Neural progenitor cell (in vitro differentiated cells): ENCODE data around the gene SLIT1. TPM values are rescaled to one million over a fixed set of nuclear protein-coding genes. Genes with fewer than 3 reads are reported as not detected.
"Not testable (repeated sequence)": the region's sequence is repeated elsewhere in the genome, so short reads cannot be mapped to it uniquely, and the experiment has no call there.

Experiments
- DNase-seq: peaks from one replicate; pipeline ENCODE4 v3.0.0-alpha.2; 2016; ENCODE audit warnings: low spot score
- H2AFZ ChIP-seq: fragments of 200-600 bp; sonication (generic); replicated peaks from 2 replicates; pipeline ENCODE4 v1.6.1; 2016; ENCODE audit warnings: antibody characterized with exemption
- H3F3A ChIP-seq: fragments of 200-600 bp; sonication (generic); 2 replicates; pipeline ENCODE4 v1.6.1; 2016; ENCODE audit warnings: antibody characterized with exemption, low read depth
- H3K27ac ChIP-seq: fragments of 200-600 bp; sonication (generic); 2 replicates; pipeline ENCODE4 v1.5.1; 2016; ENCODE audit warnings: mild to moderate bottlenecking
- H3K27me3 ChIP-seq: fragments of 200-600 bp; sonication (generic); 2 replicates; pipeline ENCODE4 v1.6.1; 2016; ENCODE audit warnings: mild to moderate bottlenecking, moderate library complexity
- H3K36me3 ChIP-seq: fragments of 200-600 bp; sonication (generic); 2 replicates; pipeline ENCODE4 v1.5.1; 2016
- H3K4me1 ChIP-seq: fragments of 200-600 bp; sonication (generic); 2 replicates; pipeline ENCODE4 v1.6.1; 2016; ENCODE audit warnings: mixed run types
- H3K4me2 ChIP-seq: fragments of 200-600 bp; sonication (generic); 2 replicates; pipeline ENCODE4 v1.6.1; 2016
- H3K4me3 ChIP-seq: fragments of 200-600 bp; sonication (generic); 2 replicates; pipeline ENCODE4 v1.5.1; 2016
- H3K79me2 ChIP-seq: fragments of 200-600 bp; sonication (generic); 2 replicates; pipeline ENCODE4 v1.6.1; 2016; ENCODE audit warnings: low read depth
- H3K9ac ChIP-seq: fragments of 200-600 bp; sonication (generic); 2 replicates; pipeline ENCODE4 v1.6.1; 2016
- H3K9me3 ChIP-seq: fragments of 200-600 bp; sonication (generic); 2 replicates; pipeline ENCODE4 v1.5.1; 2016; ENCODE audit warnings: low read depth
- H4K20me1 ChIP-seq: fragments of 200-600 bp; sonication (generic); 2 replicates; pipeline ENCODE4 v1.6.1; 2016; ENCODE audit warnings: low read depth
- H3K27ac Mint-ChIP-seq: 3 replicates; pipeline ENCODE4 v1.8.0; 2021; ENCODE audit warnings: mixed read lengths
- H3K27me3 Mint-ChIP-seq: 2 replicates; pipeline ENCODE4 v1.8.0; 2022; ENCODE audit warnings: low read depth, mild to moderate bottlenecking, inconsistent platforms, moderate library complexity, mixed read lengths; ENCODE audit not compliant: insufficient read depth
- H3K36me3 Mint-ChIP-seq: 3 replicates; pipeline ENCODE4 v1.8.0; 2021; ENCODE audit warnings: mixed read lengths
- H3K4me1 Mint-ChIP-seq: 3 replicates; pipeline ENCODE4 v1.8.0; 2021; ENCODE audit warnings: mixed read lengths
- H3K4me3 Mint-ChIP-seq: 3 replicates; pipeline ENCODE4 v1.8.0; 2021; ENCODE audit warnings: mild to moderate bottlenecking, moderate library complexity, mixed read lengths
- H3K9me3 Mint-ChIP-seq: 3 replicates; pipeline ENCODE4 v1.8.0; 2020; ENCODE audit warnings: mixed read lengths
- EZH2 ChIP-seq: fragments of 200-600 bp; sonication (generic); IDR thresholded peaks from 2 replicates; pipeline ENCODE4 v1.6.1; 2017; ENCODE audit warnings: antibody characterized with exemption, mild to moderate bottlenecking, moderate library complexity
- EZH2phosphoT487 ChIP-seq: fragments of 200-600 bp; sonication (generic); IDR thresholded peaks from 2 replicates; pipeline ENCODE4 v1.6.1; 2017; ENCODE audit warnings: antibody characterized with exemption
- total RNA-seq: library from RNA; depleted of rRNA; stranded (reverse); fragments of >200 nt; gene quantifications from 2 replicates; pipeline ENCODE4 v1.2.3, GENCODE V29; 2015; ENCODE audit warnings: low replicate concordance
- TF ChIP-seq, protein P1 (sequence below): fragments of 200-600 bp; sonication (generic); IDR thresholded peaks from 2 replicates; pipeline ENCODE4 v1.5.1; 2017; ENCODE audit warnings: antibody characterized with exemption, mild to moderate bottlenecking

Gene SLIT1
- total RNA-seq, 1 donor from 2014 or later: 0.92 TPM

- peak overlapping the region; percentile 95 for H2AFZ ChIP-seq
- peak; percentile 89 for DNase-seq
- H3K27ac ChIP-seq: no peak overlapping the region
- peaks cover 1% of the 10 kb centered on the region for H3K4me1 ChIP-seq
- Mint-ChIP-seq H3K4me3 (no peak overlapping the region), H3K27ac (no peak overlapping the region), H3K27me3 (peaks cover 10% of the 10 kb centered on the region), H3K4me1 (peaks cover 23% of the 10 kb centered on the region), H3K9me3 (no peaks in the 10 kb centered on the region), H3K36me3 (no peaks in the 10 kb centered on the region)
- H3K4me3 ChIP-seq: no peak overlapping the region
- H3K27me3 ChIP-seq: no peaks in the 10 kb centered on the region
- no peak overlapping the region for H3K9ac ChIP-seq
- peak overlapping the region; percentile 53 for H3K4me2 ChIP-seq
- H3K9me3 ChIP-seq: no peaks in the 10 kb centered on the region
- TF ChIP-seq, protein P1, sequence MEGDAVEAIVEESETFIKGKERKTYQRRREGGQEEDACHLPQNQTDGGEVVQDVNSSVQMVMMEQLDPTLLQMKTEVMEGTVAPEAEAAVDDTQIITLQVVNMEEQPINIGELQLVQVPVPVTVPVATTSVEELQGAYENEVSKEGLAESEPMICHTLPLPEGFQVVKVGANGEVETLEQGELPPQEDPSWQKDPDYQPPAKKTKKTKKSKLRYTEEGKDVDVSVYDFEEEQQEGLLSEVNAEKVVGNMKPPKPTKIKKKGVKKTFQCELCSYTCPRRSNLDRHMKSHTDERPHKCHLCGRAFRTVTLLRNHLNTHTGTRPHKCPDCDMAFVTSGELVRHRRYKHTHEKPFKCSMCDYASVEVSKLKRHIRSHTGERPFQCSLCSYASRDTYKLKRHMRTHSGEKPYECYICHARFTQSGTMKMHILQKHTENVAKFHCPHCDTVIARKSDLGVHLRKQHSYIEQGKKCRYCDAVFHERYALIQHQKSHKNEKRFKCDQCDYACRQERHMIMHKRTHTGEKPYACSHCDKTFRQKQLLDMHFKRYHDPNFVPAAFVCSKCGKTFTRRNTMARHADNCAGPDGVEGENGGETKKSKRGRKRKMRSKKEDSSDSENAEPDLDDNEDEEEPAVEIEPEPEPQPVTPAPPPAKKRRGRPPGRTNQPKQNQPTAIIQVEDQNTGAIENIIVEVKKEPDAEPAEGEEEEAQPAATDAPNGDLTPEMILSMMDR: peak; percentile 92
- TF ChIP-seq EZH2phosphoT487: no peak
- H3K36me3 ChIP-seq: no peaks in the 10 kb centered on the region
- H4K20me1 ChIP-seq: no peaks in the 10 kb centered on the region
- peaks cover 2% of the 10 kb centered on the region for H3F3A ChIP-seq
- no peaks in the 10 kb centered on the region for H3K79me2 ChIP-seq
Measured at GRCh38 chr10:97037365-97038361, 148.1 kb downstream of the SLIT1 start.

- H3K4me1 Mint-ChIP-seq: peaks cover 25% of the 10 kb centered on the region
Measured at GRCh38 chr10:97034958-97035769, 150.6 kb downstream of the SLIT1 start.

DNA sequence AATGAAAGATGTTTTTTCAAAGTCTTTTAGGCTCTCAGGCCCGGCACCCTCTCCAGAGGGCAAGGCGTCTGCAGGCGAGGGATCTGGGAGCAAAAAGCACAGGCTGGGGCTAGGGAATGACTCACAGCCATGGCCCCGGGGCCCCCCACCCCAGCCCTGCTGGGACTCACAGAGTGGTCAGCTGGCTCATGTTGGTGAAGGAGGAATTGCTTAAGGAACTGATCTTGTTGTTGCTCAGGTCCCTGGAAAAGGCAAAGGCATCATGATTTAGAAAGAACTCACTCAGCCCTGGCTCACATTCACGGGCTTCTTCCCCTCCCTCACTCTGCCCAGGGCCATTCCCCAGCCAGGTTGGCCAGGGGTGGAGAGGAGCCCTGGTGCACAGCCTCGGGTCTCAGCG lies 151.5 kb downstream of the SLIT1 start:
- peaks cover 19% of the 10 kb centered on the region for H3K27me3 Mint-ChIP-seq
- H3K27ac Mint-ChIP-seq: no peak overlapping the region
- peaks cover 25% of the 10 kb centered on the region for H3K4me1 Mint-ChIP-seq
- no peaks in the 10 kb centered on the region for H3K9me3 Mint-ChIP-seq
- Histone ChIP-seq H2AFZ (no peak overlapping the region), H3K4me2 (no peak overlapping the region), H3K27ac (no peak overlapping the region), H3K9ac (no peak overlapping the region), H3K4me1 (peaks cover 14% of the 10 kb centered on the region), H3K4me3 (no peak overlapping the region), H3K9me3 (no peaks in the 10 kb centered on the region), H3K27me3 (no peaks in the 10 kb centered on the region), H3K36me3 (no peaks in the 10 kb centered on the region), H3K79me2 (no peaks in the 10 kb centered on the region), H4K20me1 (no peaks in the 10 kb centered on the region), H3F3A (peaks cover 4% of the 10 kb centered on the region)
- TF ChIP-seq EZH2 (no peak), EZH2phosphoT487 (no peak)
- TF ChIP-seq, protein P1: no peak
- DNase-seq: no peak
- no peak overlapping the region for H3K4me3 Mint-ChIP-seq
- no peaks in the 10 kb centered on the region for H3K36me3 Mint-ChIP-seq

More at GRCh38 chr10:97034958-97035769, 150.6 kb downstream of the SLIT1 start:
- no peak overlapping the region for H3K4me2 ChIP-seq
- H3K27ac ChIP-seq: no peak overlapping the region
- H3K27ac Mint-ChIP-seq: no peak overlapping the region
- no peak overlapping the region for H3K4me3 ChIP-seq
- H3K4me3 Mint-ChIP-seq: no peak overlapping the region
- no peaks in the 10 kb centered on the region for H3K9me3 Mint-ChIP-seq
- no peaks in the 10 kb centered on the region for H3K27me3 ChIP-seq
- no peak overlapping the region for H2AFZ ChIP-seq
- TF ChIP-seq, protein P1: no peak
- no peak for TF ChIP-seq EZH2phosphoT487
- no peak overlapping the region for H3K9ac ChIP-seq
- H3K27me3 Mint-ChIP-seq: peaks cover 19% of the 10 kb centered on the region
- H3K36me3 ChIP-seq: no peaks in the 10 kb centered on the region
- no peaks in the 10 kb centered on the region for H4K20me1 ChIP-seq
- H3K9me3 ChIP-seq: no peaks in the 10 kb centered on the region
- H3K4me1 ChIP-seq: peaks cover 14% of the 10 kb centered on the region
- DNase-seq: no peak
- H3K36me3 Mint-ChIP-seq: no peaks in the 10 kb centered on the region
- peaks cover 4% of the 10 kb centered on the region for H3F3A ChIP-seq
- no peaks in the 10 kb centered on the region for H3K79me2 ChIP-seq

GRCh38 chr10:97033841-97034240 lies 151.9 kb downstream of the SLIT1 start:
- H3K4me2 ChIP-seq, DNase-seq, H3K9me3 ChIP-seq, H3F3A ChIP-seq, H3K27ac Mint-ChIP-seq, H3K79me2 ChIP-seq, H3K27me3 ChIP-seq, H4K20me1 ChIP-seq, H2AFZ ChIP-seq, H3K27ac ChIP-seq, H3K4me3 ChIP-seq, H3K9me3 Mint-ChIP-seq, H3K4me3 Mint-ChIP-seq, H3K36me3 Mint-ChIP-seq, H3K9ac ChIP-seq, H3K36me3 ChIP-seq: not testable (repeated sequence)
- peaks cover 21% of the 10 kb centered on the region for H3K4me1 Mint-ChIP-seq
- H3K4me1 ChIP-seq: peaks cover 14% of the 10 kb centered on the region
- H3K27me3 Mint-ChIP-seq: peaks cover 19% of the 10 kb centered on the region
